A549 treated with CORT108297 at 1 μM for 4 hours (cell line): ENCODE measurements around the gene PHF21B. TPM values are rescaled to one million over a fixed set of nuclear protein-coding genes. Genes with fewer than 3 reads are reported as not detected.

ENCODE experiments used
- total RNA-seq: library from RNA; stranded (reverse); fragments of 200-300 nt; extraction: Qiagen RNA extraction; gene quantifications from 5 replicates; pipeline ENCODE4 v1.2.3, GENCODE V29; 2022

PHF21B gene
- total RNA-seq = 0.68 to 1.2 TPM (median 1.1 TPM) in 5 replicates

DNA sequence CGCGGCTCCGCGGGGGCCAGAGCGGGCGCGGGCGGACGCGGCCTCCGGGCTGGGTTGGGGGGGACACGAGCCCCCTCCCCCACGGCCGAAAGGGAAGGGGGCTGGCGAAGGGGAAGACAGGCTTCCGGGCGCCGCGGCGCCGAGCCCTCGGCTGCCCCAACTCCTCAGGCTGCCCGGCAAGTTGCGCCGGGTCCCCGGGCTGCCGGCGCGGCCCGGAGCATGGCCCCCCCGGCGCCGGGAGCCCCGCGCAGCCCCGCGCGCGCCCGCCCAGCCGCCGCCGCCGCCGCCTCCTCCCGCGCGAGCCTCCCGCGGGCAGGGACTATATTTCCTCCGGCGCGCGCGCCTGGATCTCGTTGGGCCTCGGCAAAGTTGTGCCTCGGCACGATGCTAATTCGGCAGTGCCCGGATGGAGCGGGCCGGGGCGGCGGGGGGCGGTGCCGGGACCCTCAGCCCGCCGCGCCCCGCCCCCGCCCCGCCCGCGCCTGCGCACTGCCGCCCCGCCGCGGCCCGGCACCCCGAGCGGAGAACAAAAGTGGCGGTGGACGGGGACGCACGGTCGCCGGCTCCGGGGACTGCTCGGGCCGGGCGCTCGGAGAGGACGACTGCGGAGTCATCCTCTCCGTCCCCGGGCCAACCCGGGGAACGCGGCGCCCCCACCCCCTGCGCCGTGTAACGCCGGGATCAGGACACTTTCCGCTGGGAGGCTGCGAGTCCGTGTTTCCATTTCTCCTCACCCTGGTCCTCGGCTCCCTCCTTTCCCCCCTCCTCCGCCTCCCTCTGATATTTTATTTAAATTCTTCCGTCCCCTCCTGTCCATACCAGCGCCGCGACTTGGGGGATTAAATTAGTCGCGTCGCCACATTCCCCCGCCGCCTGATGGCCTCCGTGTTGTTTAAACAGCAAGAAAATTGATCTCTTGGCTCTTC is at the start of gene PHF21B:
Gene PHF21B (minus strand): TSS at position 400 of the 926 bp plus-strand sequence. CDS start 456 bp downstream, outside the sequence.

Other genes starting within 250 kb of the PHF21B start
- 26.2 to 30.5 TPM (median 29.6 TPM) in 5 replicates for gene NUP50, start 153.9 kb upstream of the PHF21B start, total RNA-seq
- 70.7 to 94.9 TPM (median 93.3 TPM) in 5 replicates for gene KIAA0930, start 230.9 kb upstream of the PHF21B start, total RNA-seq